Testis (tissue), 3 donors: ENCODE data around the gene RBM4. TPM values are rescaled to one million over a fixed set of nuclear protein-coding genes. Genes with fewer than 3 reads are reported as not detected.

ENCODE experiments used
- DNase-seq: peaks from one replicate; pipeline ENCODE4 v3.0.0-alpha.2; 2019
- H3K27ac ChIP-seq, 2 donors: fragments of 200-600 bp; sonication (generic); one replicate each; pipeline ENCODE4 v1.5.1; 2019
- H3K27me3 ChIP-seq: fragments of 200-600 bp; sonication (generic); one replicate; pipeline ENCODE4 v1.5.1; 2019
- H3K36me3 ChIP-seq: fragments of 200-600 bp; sonication (generic); one replicate; pipeline ENCODE4 v1.5.1; 2017; ENCODE audit warnings: low read depth; ENCODE audit errors: missing control alignments
- H3K4me1 ChIP-seq: fragments of 200-600 bp; sonication (generic); one replicate; pipeline ENCODE4 v1.5.1; 2019
- H3K4me3 ChIP-seq, 2 donors: fragments of 200-600 bp; sonication (generic); one replicate each; pipeline ENCODE4 v1.5.1; 2017 to 2019
- H3K9me3 ChIP-seq: fragments of 200-600 bp; sonication (generic); one replicate; pipeline ENCODE4 v1.5.1; 2017
- POLR2A ChIP-seq: fragments of 450-650 bp; IDR thresholded peaks from one replicate; pipeline ENCODE4 v1.6.1; 2017; ENCODE audit warnings: antibody characterized with exemption, mild to moderate bottlenecking, moderate library complexity
- WGBS, 2 donors: methylation state at CpG; one replicate each; pipeline ENCODE4 v1.1.5; 2018; 5-methylcytosine and 5-hydroxymethylcytosine counted together
- intact Hi-C: fragments of 100-400 bp; cut with DNase I; formaldehyde crosslinking; loops from one replicate; pipeline ENCODE4 v1.15.1; 2023; ENCODE audit warnings: low total_unique reads
- polyA plus RNA-seq: library from polyadenylated mRNA; stranded (reverse); fragments of 350-450 nt; fragmentation: Illumina TruSeq; extraction: RNeasy Lipid Tissue Mini Kit (QIAGEN cat#74804); gene quantifications from one replicate; pipeline ENCODE4 v1.2.3, GENCODE V29; 2014; ENCODE audit warnings: low read depth, low replicate concordance; ENCODE audit not compliant: insufficient read depth
- total RNA-seq, 2 donors: library from RNA; depleted of rRNA; stranded (reverse); fragments of >200 nt; gene quantifications; one replicate each; pipeline ENCODE4 v1.2.3, GENCODE V29; 2016
- TF ChIP-seq, protein P1 (sequence below), 3 experiments: fragments of 450-650 bp in 2 of 3; fragments of 200-600 bp in 1 of 3; sonication (generic) in 1 of 3; IDR thresholded peaks; one replicate each; pipeline ENCODE4 v1.5.1; 2016 to 2019; ENCODE audit warnings: antibody characterized with exemption in 3 of 3, mild to moderate bottlenecking in 2 of 3, moderate library complexity in 1 of 3

Gene RBM4
- total and polyA plus RNA-seq, 3 donors from 2014 or later, result 95.2 to 137 (median 123) TPM

DNA sequence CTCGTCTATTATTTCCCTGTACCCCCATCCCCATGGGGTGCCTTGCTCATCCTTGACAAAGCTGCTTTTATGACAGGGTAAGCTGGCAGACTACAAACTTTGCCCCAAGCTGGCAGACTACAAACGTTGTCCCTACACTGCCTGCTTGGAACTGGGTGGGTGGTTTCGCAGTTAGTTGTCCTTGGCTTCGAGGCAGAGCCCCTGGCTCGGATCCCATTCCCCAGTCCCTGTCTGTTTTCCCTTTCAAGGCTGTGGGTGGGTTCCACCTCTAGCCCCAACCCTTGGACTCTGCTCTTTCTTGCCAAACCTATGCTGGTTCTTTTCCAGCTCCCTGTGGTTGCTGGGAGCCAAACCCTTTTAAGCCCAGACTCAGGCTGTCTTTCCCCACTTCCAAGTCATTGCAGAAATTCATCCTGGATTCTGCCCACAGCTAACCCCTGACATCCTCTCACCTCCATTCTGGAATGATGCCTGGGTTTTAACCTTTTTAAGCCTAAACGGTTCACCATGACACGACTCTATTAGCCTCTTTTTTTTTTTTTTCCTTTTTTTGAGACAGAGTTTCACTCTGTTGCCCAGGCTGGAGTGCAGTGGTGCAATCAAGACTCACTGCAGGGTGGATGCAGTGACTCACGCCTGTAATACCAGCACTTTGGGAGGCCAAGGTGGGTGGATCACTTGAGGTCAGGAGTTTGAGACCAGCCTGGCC is 31.2 kb upstream of the RBM4 start:
- 33 to 40% methylated on average over 8 of the region's 8 CpGs for WGBS, 2 donors
- no peaks in the 10 kb centered on the region for H3K36me3 ChIP-seq
- no peaks in the 10 kb centered on the region for H3K27me3 ChIP-seq
- peak overlapping the region; percentile 55 to 61 for H3K27ac ChIP-seq
- H3K4me3 ChIP-seq, result no peak overlapping the region
- peaks cover 44% of the 10 kb centered on the region for H3K4me1 ChIP-seq
- intact Hi-C loops, result no loop called here
- H3K9me3 ChIP-seq, result no peaks in the 10 kb centered on the region
- DNase-seq, result peak; percentile 92
- TF ChIP-seq POLR2A, result no peak
- TF ChIP-seq, protein P1, sequence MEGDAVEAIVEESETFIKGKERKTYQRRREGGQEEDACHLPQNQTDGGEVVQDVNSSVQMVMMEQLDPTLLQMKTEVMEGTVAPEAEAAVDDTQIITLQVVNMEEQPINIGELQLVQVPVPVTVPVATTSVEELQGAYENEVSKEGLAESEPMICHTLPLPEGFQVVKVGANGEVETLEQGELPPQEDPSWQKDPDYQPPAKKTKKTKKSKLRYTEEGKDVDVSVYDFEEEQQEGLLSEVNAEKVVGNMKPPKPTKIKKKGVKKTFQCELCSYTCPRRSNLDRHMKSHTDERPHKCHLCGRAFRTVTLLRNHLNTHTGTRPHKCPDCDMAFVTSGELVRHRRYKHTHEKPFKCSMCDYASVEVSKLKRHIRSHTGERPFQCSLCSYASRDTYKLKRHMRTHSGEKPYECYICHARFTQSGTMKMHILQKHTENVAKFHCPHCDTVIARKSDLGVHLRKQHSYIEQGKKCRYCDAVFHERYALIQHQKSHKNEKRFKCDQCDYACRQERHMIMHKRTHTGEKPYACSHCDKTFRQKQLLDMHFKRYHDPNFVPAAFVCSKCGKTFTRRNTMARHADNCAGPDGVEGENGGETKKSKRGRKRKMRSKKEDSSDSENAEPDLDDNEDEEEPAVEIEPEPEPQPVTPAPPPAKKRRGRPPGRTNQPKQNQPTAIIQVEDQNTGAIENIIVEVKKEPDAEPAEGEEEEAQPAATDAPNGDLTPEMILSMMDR (IDR thresholded peaks at IDR 0.05), result no peak

DNA sequence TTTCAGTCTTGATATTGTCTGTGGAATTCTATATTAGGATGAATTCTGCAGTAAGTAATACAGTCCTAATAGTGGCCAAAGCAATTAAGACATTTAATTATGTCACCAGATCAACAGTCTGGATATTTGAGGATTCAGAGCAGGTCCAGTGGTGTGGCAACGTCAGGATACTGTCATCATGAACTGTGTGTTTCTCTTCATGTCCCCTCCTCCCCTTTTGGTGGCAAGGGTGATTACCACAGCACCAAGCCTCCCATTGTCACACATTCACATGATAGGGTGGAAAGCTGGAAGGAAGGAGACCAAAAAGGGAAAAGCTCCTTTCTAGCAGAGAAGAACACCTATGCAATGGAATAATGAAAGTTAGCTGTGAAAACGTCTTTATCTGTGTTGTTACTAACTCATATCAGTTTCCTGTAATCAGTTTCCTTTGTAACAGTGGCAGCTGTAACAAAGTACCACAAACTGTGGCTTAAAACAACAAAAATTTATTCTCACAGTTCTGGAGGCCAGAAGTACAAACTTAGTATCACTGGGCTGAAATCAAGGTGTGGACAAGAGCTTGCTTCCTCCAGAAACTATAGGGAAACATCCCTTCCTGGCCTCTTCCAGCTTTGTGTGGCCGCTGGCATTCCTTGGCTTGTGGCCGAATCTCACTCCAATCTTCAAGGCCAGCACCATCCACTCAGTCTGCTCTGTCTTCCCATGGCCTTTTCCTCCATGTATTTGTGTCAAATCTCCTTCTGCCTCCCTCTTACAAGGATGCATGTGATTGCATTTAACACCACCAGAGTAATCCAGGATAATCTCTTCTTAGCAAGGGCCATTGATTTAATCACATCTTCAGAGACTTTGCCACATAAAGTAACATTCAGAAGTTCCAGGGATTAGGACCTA is 28.5 kb upstream of the RBM4 start:
- 51 to 56% methylated on average over 4 of the region's 4 CpGs for WGBS, 2 donors
- Histone ChIP-seq H3K36me3 (no peaks in the 10 kb centered on the region), H3K4me1 (peaks cover 29% of the 10 kb centered on the region), H3K27ac (peak overlapping the region in 1 of 2 donors; percentile 45), H3K9me3 (no peaks in the 10 kb centered on the region), H3K4me3 (no peak overlapping the region), H3K27me3 (no peaks in the 10 kb centered on the region)
- no peak for TF ChIP-seq POLR2A
- intact Hi-C loops, result no loop called here
- DNase-seq, result peak; percentile 53

DNA sequence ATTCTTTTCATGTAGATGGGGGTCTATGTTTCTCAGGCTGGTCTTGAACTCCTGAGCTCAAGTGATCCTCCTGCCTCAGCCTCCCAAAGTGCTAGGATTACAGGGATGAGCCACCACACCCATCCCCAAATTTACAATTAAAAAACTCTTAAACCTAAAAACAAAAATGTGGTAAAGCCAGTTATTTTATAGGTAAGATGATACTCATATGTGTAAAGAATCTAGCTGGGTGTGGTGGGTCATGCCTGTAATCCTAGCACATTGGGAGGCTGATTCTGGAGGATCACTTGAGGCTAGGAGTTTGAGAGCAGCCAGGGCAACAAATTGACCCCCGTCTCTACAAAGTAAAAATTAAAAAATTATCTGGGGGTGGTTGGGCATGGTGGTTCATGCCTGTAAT is 26.0 kb upstream of the RBM4 start:
- no peak for DNase-seq
- TF ChIP-seq, protein P1 (IDR thresholded peaks at IDR 0.05), result no peak
- TF ChIP-seq POLR2A, result no peak
- H3K4me3 ChIP-seq, result no peak overlapping the region
- no peaks in the 10 kb centered on the region for H3K9me3 ChIP-seq
- no peak overlapping the region for H3K27ac ChIP-seq
- H3K4me1 ChIP-seq, result peaks cover 26% of the 10 kb centered on the region
- no peaks in the 10 kb centered on the region for H3K27me3 ChIP-seq
- intact Hi-C loops, result no loop called here
- no peaks in the 10 kb centered on the region for H3K36me3 ChIP-seq
- WGBS, 2 donors, result 90 to 92% methylated on average over 1 of the region's 1 CpG

DNA sequence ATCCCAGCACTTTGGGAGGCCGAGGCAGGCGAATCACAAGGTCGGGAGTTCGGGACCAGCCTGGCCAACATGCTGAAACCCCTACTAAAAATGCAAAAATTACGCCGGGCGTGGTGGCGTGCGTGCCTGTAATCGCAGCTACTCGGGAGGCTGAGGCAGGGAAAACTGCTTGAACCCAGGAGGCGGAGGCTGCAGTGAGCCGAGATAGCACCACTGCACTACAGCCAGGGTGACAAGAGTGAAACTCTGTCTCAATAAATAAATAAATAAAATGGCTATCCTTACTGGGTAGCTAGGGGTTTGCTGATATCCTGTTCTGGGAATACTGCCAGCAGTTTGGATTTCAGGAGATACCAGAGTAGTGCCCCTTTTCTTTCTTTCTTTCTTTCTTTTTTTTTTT is 24.4 kb upstream of the RBM4 start:
- TF ChIP-seq, protein P1 (IDR thresholded peaks at IDR 0.05), result no peak
- TF ChIP-seq POLR2A, result no peak
- no peaks in the 10 kb centered on the region for H3K9me3 ChIP-seq
- no peaks in the 10 kb centered on the region for H3K27me3 ChIP-seq
- H3K4me1 ChIP-seq, result peaks cover 25% of the 10 kb centered on the region
- H3K36me3 ChIP-seq, result no peaks in the 10 kb centered on the region
- intact Hi-C loops, result no loop called here
- H3K27ac ChIP-seq, result no peak overlapping the region
- DNase-seq, result peak; percentile 77
- WGBS, 2 donors, result 67 to 69% methylated on average over 13 of the region's 13 CpGs
- no peak overlapping the region for H3K4me3 ChIP-seq

DNA sequence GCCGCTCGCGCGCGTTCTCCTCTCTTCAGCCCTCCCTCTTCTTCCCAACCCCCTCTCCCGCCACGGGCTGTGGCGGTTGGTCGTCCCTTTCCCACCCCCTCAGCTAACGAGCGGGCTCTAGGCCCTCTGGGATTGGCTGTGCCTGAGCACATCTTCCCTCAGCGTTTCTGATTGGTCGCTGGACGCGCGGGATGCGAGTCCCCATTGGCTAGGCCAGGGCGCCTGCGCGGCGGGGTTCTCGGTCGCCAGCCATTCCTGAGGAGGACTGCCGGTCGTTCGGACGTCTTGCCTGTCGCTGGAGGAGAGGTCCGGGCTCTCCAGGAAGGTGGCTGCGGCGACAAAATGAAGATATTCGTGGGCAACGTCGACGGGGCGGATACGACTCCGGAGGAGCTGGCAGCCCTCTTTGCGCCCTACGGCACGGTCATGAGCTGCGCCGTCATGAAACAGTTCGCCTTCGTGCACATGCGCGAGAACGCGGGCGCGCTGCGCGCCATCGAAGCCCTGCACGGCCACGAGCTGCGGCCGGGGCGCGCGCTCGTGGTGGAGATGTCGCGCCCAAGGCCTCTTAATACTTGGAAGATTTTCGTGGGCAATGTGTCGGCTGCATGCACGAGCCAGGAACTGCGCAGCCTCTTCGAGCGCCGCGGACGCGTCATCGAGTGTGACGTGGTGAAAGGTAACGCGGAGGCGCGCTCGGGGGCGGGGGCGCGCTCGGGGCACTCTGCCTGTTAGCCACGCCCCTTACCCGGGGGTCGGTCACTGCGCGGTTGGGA is 21.9 kb upstream of the RBM4 start, which contains the start of gene RBM14:
Gene RBM14, plus strand, starts transcription at position 252 of the 776 bp plus-strand sequence. Its CDS starts 91 bp downstream, at position 343.
- no peaks in the 10 kb centered on the region for H3K9me3 ChIP-seq
- peak within 1 kb of the TSS; percentile 88 to 98 for H3K27ac ChIP-seq
- peak; percentile 98 for DNase-seq
- H3K4me1 ChIP-seq, result peaks cover 29% of the 10 kb centered on the region
- intact Hi-C loops, result no loop called here
- H3K36me3 ChIP-seq, result no peaks in the 10 kb centered on the region
- TF ChIP-seq, protein P1 (IDR thresholded peaks at IDR 0.05), result no peak
- TF ChIP-seq POLR2A, result peak; percentile 68
- H3K4me3 ChIP-seq, result peak within 1 kb of the TSS; percentile 71 to 85
- 1% methylated on average over 17 to 70 of the region's 90 CpGs for whole genome bisulfite sequencing, 2 donors
- no peaks in the 10 kb centered on the region for H3K27me3 ChIP-seq
